HG03457 (cell line): ENCODE measurements around the gene NSUN6.
"Not testable (repeated sequence)": the region's sequence is repeated elsewhere in the genome, so short reads cannot be mapped to it uniquely, and the experiment has no call there.

Experiments
- ATAC-seq: cut with Tn5 transposase; IDR thresholded peaks from one replicate; pipeline ENCODE4 v1.9.1; 2021; ENCODE audit warnings: moderate number of reproducible peaks; ENCODE audit not compliant: unreplicated experiment

Gene NSUN6

GRCh38 chr10:18610517-18610916, 40.9 kb downstream of the NSUN6 start:
- ATAC-seq: no peak

DNA sequence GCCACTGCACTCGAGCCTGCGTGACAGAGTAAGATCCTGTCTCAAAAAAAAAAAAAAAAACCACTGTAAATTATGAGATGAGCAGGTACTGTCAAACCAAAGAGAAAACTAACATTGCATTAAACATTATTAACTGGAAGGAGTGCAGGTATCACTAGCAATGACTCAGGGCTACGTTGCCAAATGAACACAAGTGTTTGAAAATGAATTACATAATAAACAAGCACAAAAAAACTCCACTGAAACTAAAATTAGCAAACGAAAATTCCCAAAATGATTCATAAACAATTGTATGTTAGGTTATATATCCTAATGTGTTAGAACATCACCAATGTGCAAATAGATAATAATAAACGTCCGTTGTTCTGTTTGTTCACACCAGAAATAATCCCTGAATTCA, 42.8 kb downstream of the NSUN6 start:
- no peak for ATAC-seq

- no peak for ATAC-seq
These were observed 43.6 kb downstream of the NSUN6 start for GRCh38 chr10:18607503-18608378.

- ATAC-seq: no peak
These were observed 45.2 kb downstream of the NSUN6 start for GRCh38 chr10:18606051-18606695.

DNA sequence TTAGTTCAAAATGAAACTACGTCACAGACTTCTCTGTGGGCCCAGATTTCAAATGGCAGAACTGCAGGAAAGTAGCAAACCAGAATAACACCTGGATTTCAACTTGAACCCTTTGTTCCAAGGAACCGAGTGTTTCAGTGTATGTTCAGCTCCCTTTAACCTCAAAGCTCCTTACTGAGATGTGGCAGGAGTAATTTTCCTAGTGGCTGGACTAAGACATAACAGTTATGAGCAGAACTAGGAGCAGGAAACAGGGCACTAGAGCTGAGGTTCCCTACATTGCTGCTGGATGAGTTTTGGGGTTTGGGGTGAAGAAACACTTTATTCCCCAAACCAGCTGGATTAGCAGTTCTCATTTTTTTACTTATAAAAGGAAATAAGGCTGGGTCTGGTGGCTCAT, 50.1 kb downstream of the NSUN6 start:
- ATAC-seq: no peak

- no peak for ATAC-seq
These were observed 52.0 kb downstream of the NSUN6 start for GRCh38 chr10:18599392-18599791.

- no peak for ATAC-seq
These were observed 56.7 kb downstream of the NSUN6 start for GRCh38 chr10:18594574-18595156.

GRCh38 chr10:18591141-18591540, 60.2 kb downstream of the NSUN6 start:
- ATAC-seq: not testable (repeated sequence)

DNA sequence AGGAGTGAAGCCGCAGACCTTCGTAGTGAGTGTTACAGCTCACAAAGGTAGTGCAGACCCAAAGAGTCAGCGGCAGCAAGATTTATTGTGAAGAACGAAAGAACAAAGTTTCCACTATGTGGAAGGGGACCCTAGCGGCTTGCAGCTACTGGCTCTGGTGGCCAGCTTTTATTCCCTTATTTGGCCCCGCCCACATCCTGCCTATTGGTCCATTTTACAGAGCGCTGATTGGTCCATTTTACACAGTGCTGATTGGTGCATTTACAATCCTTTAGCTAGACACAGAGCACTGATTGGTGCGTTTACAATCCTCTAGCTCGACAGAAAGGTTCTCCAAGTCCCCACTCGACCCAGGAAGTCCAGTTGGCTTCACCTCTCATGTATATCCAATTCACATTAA, 64.8 kb downstream of the NSUN6 start:
- ATAC-seq: not testable (repeated sequence)

- no peak for ATAC-seq
These were observed 67.7 kb downstream of the NSUN6 start for GRCh38 chr10:18583575-18584270.

DNA sequence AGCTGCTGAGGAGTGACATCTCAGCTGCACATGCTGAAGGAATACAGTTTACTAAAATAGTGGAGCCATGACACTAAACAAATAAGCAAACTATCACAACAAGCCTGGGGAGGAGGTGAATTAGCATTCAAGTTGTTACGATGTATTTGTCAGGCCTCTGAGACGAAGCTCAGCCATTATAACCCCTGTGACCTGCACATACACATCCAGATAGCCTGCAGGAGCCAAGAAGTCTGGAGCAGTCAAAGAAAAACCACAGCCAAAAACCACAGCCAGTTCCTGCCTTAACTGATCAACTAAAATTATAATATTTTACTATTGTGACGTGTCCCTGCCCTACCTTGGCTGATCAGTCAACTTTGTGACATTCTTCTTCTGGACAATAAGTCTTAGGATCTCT, 68.6 kb downstream of the NSUN6 start:
- no peak for ATAC-seq

- no peak for ATAC-seq
These were observed 73.3 kb downstream of the NSUN6 start for GRCh38 chr10:18577823-18578685.

DNA sequence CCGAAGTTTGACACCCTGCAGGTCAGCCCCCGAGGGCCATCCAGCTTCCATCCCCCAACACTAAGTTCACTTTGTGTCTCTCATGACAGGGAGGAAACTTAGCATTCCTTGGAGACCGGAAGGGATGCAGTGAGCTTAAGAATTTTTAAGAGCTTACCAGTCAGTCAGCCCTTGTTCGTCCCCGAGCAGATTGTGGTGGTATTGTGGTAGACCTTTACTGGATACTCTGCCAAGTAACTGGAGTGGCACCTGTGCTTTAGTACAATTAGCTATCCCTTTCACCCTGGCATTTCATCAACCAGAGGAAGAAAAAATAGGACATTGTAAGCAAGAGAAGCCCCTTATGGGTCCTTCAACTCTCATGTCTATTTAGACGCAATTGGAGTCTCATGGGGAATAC, 74.8 kb downstream of the NSUN6 start:
- ATAC-seq: no peak

GRCh38 chr10:18572959-18573561, 78.3 kb downstream of the NSUN6 start:
- no peak for ATAC-seq

GRCh38 chr10:18571780-18572179, 79.6 kb downstream of the NSUN6 start:
- ATAC-seq: no peak

DNA sequence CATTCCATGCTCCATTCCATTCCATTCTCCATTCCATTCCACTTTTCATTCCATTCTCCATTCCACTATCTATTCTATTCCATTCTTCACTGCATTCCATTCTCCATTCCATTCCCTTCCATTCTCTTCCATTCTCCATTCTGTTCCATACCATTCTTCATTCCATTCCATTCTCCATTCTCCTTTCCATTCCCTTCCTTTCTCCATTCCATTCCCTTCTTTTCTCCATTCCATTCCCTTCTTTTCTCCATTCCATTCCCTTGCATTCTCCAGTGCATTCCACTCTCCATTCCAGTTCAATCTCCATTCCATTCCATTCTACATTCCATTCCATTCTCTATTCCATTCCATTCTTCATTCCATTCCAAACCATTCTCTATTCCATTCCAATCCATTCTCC, 80.3 kb downstream of the NSUN6 start:
- no peak for ATAC-seq

DNA sequence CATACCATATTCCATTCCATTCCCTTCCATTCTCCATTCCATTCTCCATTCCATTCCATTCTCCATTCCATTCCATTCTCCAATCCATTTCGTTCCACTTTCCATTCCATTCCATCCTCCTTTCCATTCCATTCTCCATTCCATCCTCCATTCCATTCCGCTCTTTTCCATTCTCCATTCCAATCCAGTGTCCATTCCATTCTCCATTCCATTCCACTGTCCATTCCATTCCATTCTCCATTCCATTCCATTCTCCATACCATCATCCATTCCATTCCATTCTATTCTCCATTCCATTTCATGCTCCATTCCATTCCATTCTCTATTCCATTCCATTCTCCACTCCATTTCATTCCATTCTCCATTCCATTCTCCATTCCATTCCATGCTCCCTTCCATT, 81.0 kb downstream of the NSUN6 start:
- ATAC-seq: not testable (repeated sequence)

GRCh38 chr10:18567343-18567856, 84.0 kb downstream of the NSUN6 start:
- ATAC-seq: no peak

DNA sequence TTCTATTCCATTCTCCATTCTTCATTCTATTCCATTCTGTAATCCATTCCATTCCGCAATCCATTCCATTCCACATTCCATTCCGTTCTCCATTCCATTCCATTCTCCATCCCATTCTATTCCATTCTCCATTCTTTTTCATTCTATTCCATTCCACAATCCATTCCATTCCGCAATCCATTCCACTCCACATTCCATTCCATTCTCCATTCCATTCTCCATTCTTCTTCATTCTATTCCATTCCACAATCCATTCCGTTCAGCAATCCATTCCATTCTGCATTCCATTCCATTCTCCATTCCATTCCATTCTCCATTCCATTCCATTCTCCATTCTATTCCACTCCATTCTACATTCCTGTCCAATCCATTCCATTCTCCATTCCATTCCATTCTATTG, 85.2 kb downstream of the NSUN6 start:
- no peak for ATAC-seq

- ATAC-seq: no peak
These were observed 86.4 kb downstream of the NSUN6 start for GRCh38 chr10:18565006-18565405.
